OCI-LY1 (cell line): ENCODE results near the gene TSPAN5.

Experiments used
- H2AFZ ChIP-seq: fragments of 200-600 bp; sonication (generic), shearing (Covaris generic); 2 replicates; pipeline ENCODE4 v1.6.0; 2014; ENCODE audit warnings: antibody characterized with exemption, mild to moderate bottlenecking, low read length
- H3F3A ChIP-seq: fragments of 200-600 bp; sonication (generic), shearing (Covaris generic); 2 replicates; pipeline ENCODE4 v1.6.0; 2014; ENCODE audit warnings: mild to moderate bottlenecking, antibody characterized with exemption, low read length, moderate library complexity; ENCODE audit not compliant: insufficient read depth
- H3K27ac ChIP-seq: fragments of 200-600 bp; sonication (generic); 2 replicates; pipeline ENCODE4 v1.5.1; 2014; ENCODE audit warnings: low read length, mixed run types, mild to moderate bottlenecking, low read depth; ENCODE audit not compliant: poor library complexity, severe bottlenecking
- H3K27me3 ChIP-seq: fragments of 200-600 bp; sonication (generic); 2 replicates; pipeline ENCODE4 v1.6.0; 2014; ENCODE audit warnings: antibody characterized with exemption, mild to moderate bottlenecking, low read length, moderate library complexity; ENCODE audit not compliant: insufficient read depth
- H3K36me3 ChIP-seq: fragments of 200-600 bp; sonication (generic); 2 replicates; pipeline ENCODE4 v1.6.1; 2014; ENCODE audit warnings: mild to moderate bottlenecking, antibody characterized with exemption, low read length, moderate library complexity, mixed read lengths; ENCODE audit not compliant: insufficient read depth
- H3K4me1 ChIP-seq: fragments of 200-600 bp; sonication (generic); 2 replicates; pipeline ENCODE4 v1.5.1; 2014; ENCODE audit warnings: mild to moderate bottlenecking, low read length, moderate library complexity; ENCODE audit not compliant: insufficient read depth, severe bottlenecking
- H3K4me2 ChIP-seq: fragments of 200-600 bp; sonication (generic), shearing (Covaris generic); 2 replicates; pipeline ENCODE4 v1.6.1; 2014; ENCODE audit warnings: low read length
- H3K4me3 ChIP-seq: fragments of 200-600 bp; sonication (generic); 2 replicates; pipeline ENCODE4 v1.5.1; 2014; ENCODE audit warnings: low read length, low read depth, mild to moderate bottlenecking, mixed read lengths; ENCODE audit not compliant: poor library complexity, severe bottlenecking
- H3K79me2 ChIP-seq: fragments of 200-600 bp; shearing (Covaris generic); 2 replicates; pipeline ENCODE4 v1.6.1; 2016; ENCODE audit warnings: mixed run types, low read length, mixed read lengths; ENCODE audit not compliant: insufficient read depth
- H3K9ac ChIP-seq: fragments of 200-600 bp; sonication (generic), shearing (Covaris generic); 2 replicates; pipeline ENCODE4 v1.6.1; 2014; ENCODE audit warnings: mild to moderate bottlenecking, low read length, mixed read lengths
- H3K9me2 ChIP-seq: fragments of 200-600 bp; sonication (generic), shearing (Covaris generic); 2 replicates; pipeline ENCODE4 v1.6.1; 2014; ENCODE audit warnings: low read depth, mild to moderate bottlenecking, low read length, mixed read lengths
- H3K9me3 ChIP-seq: fragments of 200-600 bp; shearing (Covaris generic); 2 replicates; pipeline ENCODE4 v1.6.1; 2014; ENCODE audit warnings: low read length, mixed read lengths
- H4K20me1 ChIP-seq: fragments of 200-600 bp; sonication (generic), shearing (Covaris generic); 2 replicates; pipeline ENCODE4 v1.6.0; 2016; ENCODE audit warnings: mild to moderate bottlenecking, low read length; ENCODE audit not compliant: insufficient read depth
- EZH2 ChIP-seq: fragments of 200-600 bp; sonication (generic), shearing (Covaris generic); IDR thresholded peaks from 2 replicates; pipeline ENCODE4 v1.8.0; 2017; ENCODE audit warnings: borderline replicate concordance, mixed run types, mild to moderate bottlenecking, antibody characterized with exemption, low read length, moderate library complexity, mixed read lengths
- TF ChIP-seq, protein P1 (sequence below): fragments of 200-600 bp; sonication (generic), shearing (Covaris generic); IDR thresholded peaks from 2 replicates; pipeline ENCODE4 v1.5.1; 2017; ENCODE audit warnings: mild to moderate bottlenecking, antibody characterized with exemption, low read length, moderate library complexity, mixed read lengths

Gene TSPAN5

DNA sequence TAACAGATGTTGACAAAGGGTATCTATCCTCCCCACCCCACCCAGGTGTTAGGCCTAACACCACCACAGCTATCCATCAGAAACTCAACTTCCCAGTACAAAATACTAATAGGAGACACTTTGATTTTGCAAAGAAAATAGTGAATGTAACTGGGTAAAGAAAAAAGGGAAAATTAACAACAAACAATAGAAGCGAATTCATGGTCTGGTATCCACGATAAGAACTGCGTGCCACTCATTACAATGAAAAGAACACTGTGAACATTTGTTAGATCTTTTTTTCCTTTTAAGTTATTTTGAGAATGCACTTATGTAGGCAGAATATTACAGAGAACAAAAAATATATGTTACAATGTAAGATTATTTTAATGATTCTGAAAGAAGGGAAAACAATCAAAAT, 12.0 kb downstream of the TSPAN5 start:
- H3K4me1 ChIP-seq: no peaks in the 10 kb centered on the region
- H3F3A ChIP-seq: no peaks in the 10 kb centered on the region
- no peaks in the 10 kb centered on the region for H3K27me3 ChIP-seq
- H3K27ac ChIP-seq: no peak overlapping the region
- H4K20me1 ChIP-seq: no peaks in the 10 kb centered on the region
- no peaks in the 10 kb centered on the region for H3K79me2 ChIP-seq
- no peaks in the 10 kb centered on the region for H3K9me3 ChIP-seq
- H2AFZ ChIP-seq: no peak overlapping the region
- TF ChIP-seq, protein P1, sequence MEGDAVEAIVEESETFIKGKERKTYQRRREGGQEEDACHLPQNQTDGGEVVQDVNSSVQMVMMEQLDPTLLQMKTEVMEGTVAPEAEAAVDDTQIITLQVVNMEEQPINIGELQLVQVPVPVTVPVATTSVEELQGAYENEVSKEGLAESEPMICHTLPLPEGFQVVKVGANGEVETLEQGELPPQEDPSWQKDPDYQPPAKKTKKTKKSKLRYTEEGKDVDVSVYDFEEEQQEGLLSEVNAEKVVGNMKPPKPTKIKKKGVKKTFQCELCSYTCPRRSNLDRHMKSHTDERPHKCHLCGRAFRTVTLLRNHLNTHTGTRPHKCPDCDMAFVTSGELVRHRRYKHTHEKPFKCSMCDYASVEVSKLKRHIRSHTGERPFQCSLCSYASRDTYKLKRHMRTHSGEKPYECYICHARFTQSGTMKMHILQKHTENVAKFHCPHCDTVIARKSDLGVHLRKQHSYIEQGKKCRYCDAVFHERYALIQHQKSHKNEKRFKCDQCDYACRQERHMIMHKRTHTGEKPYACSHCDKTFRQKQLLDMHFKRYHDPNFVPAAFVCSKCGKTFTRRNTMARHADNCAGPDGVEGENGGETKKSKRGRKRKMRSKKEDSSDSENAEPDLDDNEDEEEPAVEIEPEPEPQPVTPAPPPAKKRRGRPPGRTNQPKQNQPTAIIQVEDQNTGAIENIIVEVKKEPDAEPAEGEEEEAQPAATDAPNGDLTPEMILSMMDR: no peak
- TF ChIP-seq EZH2: no peak
- no peak overlapping the region for H3K4me2 ChIP-seq
- H3K36me3 ChIP-seq: no peaks in the 10 kb centered on the region
- no peak overlapping the region for H3K9ac ChIP-seq
- H3K9me2 ChIP-seq: no peaks in the 10 kb centered on the region
- no peak overlapping the region for H3K4me3 ChIP-seq

GRCh38 chr4:98645527-98645926, 12.9 kb downstream of the TSPAN5 start:
- H3K36me3 ChIP-seq: no peaks in the 10 kb centered on the region

DNA sequence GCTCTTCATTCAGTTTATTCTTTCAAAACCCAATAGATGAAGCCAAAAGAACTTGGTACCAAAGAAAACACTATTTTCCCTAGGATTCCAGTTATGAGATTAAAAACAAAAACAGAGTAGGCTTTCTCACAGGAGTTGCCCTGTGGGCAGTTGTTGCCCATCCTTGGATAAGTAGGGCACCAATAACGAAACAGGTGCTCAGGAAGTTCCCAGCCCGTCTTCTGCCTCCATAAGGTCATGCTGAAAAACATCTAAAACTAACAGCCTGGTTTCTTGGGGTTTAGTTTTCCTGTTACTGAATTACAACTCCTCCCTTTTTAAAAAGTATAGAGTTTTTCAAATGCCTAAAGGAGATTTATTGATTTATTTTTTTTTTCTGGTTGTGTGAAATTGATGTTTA, 14.7 kb downstream of the TSPAN5 start:
- no peak for TF ChIP-seq EZH2
- TF ChIP-seq, protein P1: no peak
- no peak overlapping the region for H3K27ac ChIP-seq
- no peak overlapping the region for H2AFZ ChIP-seq
- H3K4me1 ChIP-seq: no peaks in the 10 kb centered on the region
- H3K79me2 ChIP-seq: no peaks in the 10 kb centered on the region
- H3K27me3 ChIP-seq: no peaks in the 10 kb centered on the region
- no peaks in the 10 kb centered on the region for H3K36me3 ChIP-seq
- H3K4me2 ChIP-seq: no peak overlapping the region
- H3K9me3 ChIP-seq: no peaks in the 10 kb centered on the region
- H3K9me2 ChIP-seq: no peaks in the 10 kb centered on the region
- H3K9ac ChIP-seq: no peak overlapping the region
- H3K4me3 ChIP-seq: no peak overlapping the region
- no peaks in the 10 kb centered on the region for H4K20me1 ChIP-seq
- no peaks in the 10 kb centered on the region for H3F3A ChIP-seq

More at GRCh38 chr4:98645527-98645926, 12.9 kb downstream of the TSPAN5 start:
- Histone ChIP-seq H3K27me3 (no peaks in the 10 kb centered on the region), H3K4me2 (no peak overlapping the region), H3K4me1 (no peaks in the 10 kb centered on the region), H3K9ac (no peak overlapping the region), H3K4me3 (no peak overlapping the region), H2AFZ (no peak overlapping the region), H3K9me2 (no peaks in the 10 kb centered on the region), H3K27ac (no peak overlapping the region), H4K20me1 (no peaks in the 10 kb centered on the region), H3K9me3 (no peaks in the 10 kb centered on the region), H3K79me2 (no peaks in the 10 kb centered on the region), H3F3A (no peaks in the 10 kb centered on the region)
- no peak for TF ChIP-seq EZH2
- TF ChIP-seq, protein P1: no peak
